ENCODE data around the gene RNF212. TPM values are rescaled to one million over a fixed set of nuclear protein-coding genes. Genes with fewer than 3 reads are reported as not detected.

Gene RNF212
- total RNA-seq, 2 donors from 2014 or later = 2.3 to 2.5 TPM

DNA sequence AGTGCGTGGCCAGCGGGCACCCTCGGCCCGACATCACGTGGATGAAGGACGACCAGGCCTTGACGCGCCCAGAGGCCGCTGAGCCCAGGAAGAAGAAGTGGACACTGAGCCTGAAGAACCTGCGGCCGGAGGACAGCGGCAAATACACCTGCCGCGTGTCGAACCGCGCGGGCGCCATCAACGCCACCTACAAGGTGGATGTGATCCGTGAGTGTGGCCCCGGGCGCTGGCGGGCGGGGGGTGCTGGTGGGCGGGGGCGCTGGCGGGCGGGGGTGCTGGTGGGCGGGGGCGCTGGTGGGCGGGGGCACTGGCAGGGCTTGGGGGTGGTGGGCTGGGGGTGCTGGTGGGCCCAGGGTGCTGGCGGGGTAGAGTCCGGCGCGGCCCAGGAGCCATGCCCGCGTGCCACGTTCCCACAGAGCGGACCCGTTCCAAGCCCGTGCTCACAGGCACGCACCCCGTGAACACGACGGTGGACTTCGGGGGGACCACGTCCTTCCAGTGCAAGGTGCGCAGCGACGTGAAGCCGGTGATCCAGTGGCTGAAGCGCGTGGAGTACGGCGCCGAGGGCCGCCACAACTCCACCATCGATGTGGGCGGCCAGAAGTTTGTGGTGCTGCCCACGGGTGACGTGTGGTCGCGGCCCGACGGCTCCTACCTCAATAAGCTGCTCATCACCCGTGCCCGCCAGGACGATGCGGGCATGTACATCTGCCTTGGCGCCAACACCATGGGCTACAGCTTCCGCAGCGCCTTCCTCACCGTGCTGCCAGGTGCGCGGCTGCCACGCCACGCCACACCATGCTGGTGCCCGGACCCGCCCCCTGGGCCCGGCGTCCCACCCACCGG, 89.2 kb downstream of the RNF212 start:
- intact Hi-C loops (cut with DNase I) = no loop called here
- no peak for DNase-seq
- H3K36me3 ChIP-seq = no peaks in the 10 kb centered on the region
- TF ChIP-seq CTCF (IDR thresholded peaks at IDR 0.05) = no peak
- peaks cover 7% of the 10 kb centered on the region for H3K27me3 ChIP-seq
- H3K27ac ChIP-seq = no peak overlapping the region
- H3K4me3 ChIP-seq = no peak overlapping the region
- no peaks in the 10 kb centered on the region for H3K9me3 ChIP-seq
- peaks cover 9% of the 10 kb centered on the region for H3K4me1 ChIP-seq
- no peak overlapping the region for H3K9ac ChIP-seq (ENCODE audit: low read depth in 2 of 2, low read length in 2 of 2)

GRCh38 chr4:1023075-1023640, 90.2 kb downstream of the RNF212 start:
- Histone ChIP-seq H3K9me3 (no peaks in the 10 kb centered on the region), H3K4me1 (peaks cover 9% of the 10 kb centered on the region), H3K4me3 (no peak overlapping the region), H3K27ac (no peak overlapping the region), H3K36me3 (no peaks in the 10 kb centered on the region), H3K9ac (ENCODE audit: low read depth in 2 of 2, low read length in 2 of 2) (no peak overlapping the region), H3K27me3 (no peaks in the 10 kb centered on the region)
- no peak for TF ChIP-seq CTCF (IDR thresholded peaks at IDR 0.05)
- DNase-seq = no peak
- intact Hi-C loops (cut with DNase I) = no loop called here

GRCh38 chr4:1022739-1023066, 90.7 kb downstream of the RNF212 start:
- peak; percentile 52 for DNase-seq
- H3K9ac ChIP-seq (ENCODE audit: low read depth in 2 of 2, low read length in 2 of 2) = no peak overlapping the region
- intact Hi-C loops (cut with DNase I) = no loop called here
- no peaks in the 10 kb centered on the region for H3K9me3 ChIP-seq
- no peaks in the 10 kb centered on the region for H3K36me3 ChIP-seq
- H3K27ac ChIP-seq = no peak overlapping the region
- TF ChIP-seq CTCF (IDR thresholded peaks at IDR 0.05) = no peak
- H3K27me3 ChIP-seq = no peaks in the 10 kb centered on the region
- H3K4me1 ChIP-seq = peaks cover 9% of the 10 kb centered on the region
- no peak overlapping the region for H3K4me3 ChIP-seq

- Histone ChIP-seq H3K4me1 (peaks cover 9% of the 10 kb centered on the region), H3K9ac (ENCODE audit: low read depth in 2 of 2, low read length in 2 of 2) (no peak overlapping the region), H3K27ac (no peak overlapping the region), H3K9me3 (no peaks in the 10 kb centered on the region), H3K27me3 (no peaks in the 10 kb centered on the region), H3K4me3 (no peak overlapping the region), H3K36me3 (no peaks in the 10 kb centered on the region)
- DNase-seq = no peak
- no peak for TF ChIP-seq CTCF (IDR thresholded peaks at IDR 0.05)
- intact Hi-C loops (cut with DNase I) = no loop called here
Observed at GRCh38 chr4:1022051-1022738, 91.2 kb downstream of the RNF212 start.

Other genes starting within 250 kb of the RNF212 start
- 100 to 1,000 TPM; 198 to 266 TPM for gene GAK, start 181.2 kb downstream of the RNF212 start, total RNA-seq
- 10 to 100 TPM; 17.7 to 30.2 TPM for gene TMEM175, start 181.1 kb downstream of the RNF212 start, total RNA-seq
- 10 to 100 TPM; 39.4 to 68.2 TPM for gene DGKQ, start 140.0 kb downstream of the RNF212 start, total RNA-seq
- gene IDUA, start 126.5 kb downstream of the RNF212 start, total RNA-seq = 10 to 100 TPM; 18.8 to 22.4 TPM
- 1 to 10 TPM in 1 of 2 donors, under 1 TPM in 1; 0.77 to 3.8 TPM for gene SLC26A1, start 120.2 kb downstream of the RNF212 start, total RNA-seq
- 10 to 100 TPM; 16.0 to 34.7 TPM for gene FGFRL1, start 101.9 kb downstream of the RNF212 start, total RNA-seq
- 10 to 100 TPM; 22.0 to 22.4 TPM for gene SPON2, start 59.0 kb upstream of the RNF212 start, total RNA-seq
- 100 to 1,000 TPM; 137 to 200 TPM for gene CTBP1, start 135.6 kb upstream of the RNF212 start, total RNA-seq
- 100 to 1,000 TPM in 1 of 2 donors, 10 to 100 TPM in 1; 65.8 to 124 TPM for gene MAEA, start 176.3 kb upstream of the RNF212 start, total RNA-seq
- gene UVSSA, start 233.6 kb upstream of the RNF212 start, total RNA-seq = 10 to 100 TPM; 16.7 to 55.7 TPM